ENCODE measurements around the gene AKR1C1.
"Not testable (repeated sequence)": the region's sequence is repeated elsewhere in the genome, so short reads cannot be mapped to it uniquely, and the experiment has no call there.

The AKR1C1 gene

DNA sequence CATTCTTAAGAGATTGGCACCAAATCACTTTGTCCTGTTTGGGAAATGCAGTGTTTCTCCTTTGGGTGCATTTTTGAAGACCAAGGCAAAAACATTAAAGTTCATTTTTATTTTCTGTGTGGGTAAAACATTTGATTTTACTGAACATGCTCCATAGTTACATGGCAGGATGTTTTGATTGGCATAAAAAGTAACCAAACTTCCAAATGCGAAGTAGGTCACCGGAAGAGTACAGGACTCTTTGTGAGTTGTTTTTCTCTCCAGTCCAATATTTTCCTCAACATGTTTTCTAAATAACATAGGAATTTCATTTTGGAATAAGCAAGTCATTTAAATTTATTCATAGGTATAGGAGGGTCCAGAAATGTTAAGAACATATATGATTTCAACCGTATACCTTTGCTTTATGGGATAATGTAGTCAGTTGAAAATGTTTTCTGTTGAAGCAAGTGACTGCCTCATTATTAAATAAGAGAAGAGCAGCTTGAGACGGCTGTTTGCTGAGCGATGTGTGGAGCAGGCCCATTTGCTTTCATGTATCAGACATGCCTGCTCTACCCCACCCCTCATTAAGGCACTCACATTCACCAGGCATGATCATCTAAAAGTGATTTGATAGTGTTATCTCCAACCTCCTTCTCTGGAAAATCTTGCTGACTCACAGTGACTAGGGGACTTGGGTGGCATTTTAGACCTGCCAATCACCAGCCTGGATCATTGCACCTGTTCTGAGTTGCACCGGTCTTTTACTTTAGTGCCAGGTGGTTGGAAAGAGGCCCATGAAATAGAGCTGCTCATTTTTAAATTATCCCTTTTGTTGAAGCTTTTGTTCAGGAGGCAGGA lies 56.8 kb downstream of the AKR1C1 start:
- not testable (repeated sequence) for H3K27ac ChIP-seq (ENCODE audit: low read depth, low read length, severe bottlenecking); H3K36me3 ChIP-seq (ENCODE audit: control insufficient read depth, insufficient read depth, low read length); H3K4me1 ChIP-seq (ENCODE audit: control insufficient read depth, insufficient read depth, low read length, poor library complexity, severe bottlenecking); H3K4me3 ChIP-seq (ENCODE audit: extremely low read depth, insufficient read depth, low read length, poor library complexity, severe bottlenecking); H3K9me3 ChIP-seq (ENCODE audit: control insufficient read depth, low read length)
- 100% methylated on average over 1 to 2 of the region's 6 CpGs for WGBS, 2 experiments (ENCODE audit: insufficient coverage in 2 of 2)

DNA sequence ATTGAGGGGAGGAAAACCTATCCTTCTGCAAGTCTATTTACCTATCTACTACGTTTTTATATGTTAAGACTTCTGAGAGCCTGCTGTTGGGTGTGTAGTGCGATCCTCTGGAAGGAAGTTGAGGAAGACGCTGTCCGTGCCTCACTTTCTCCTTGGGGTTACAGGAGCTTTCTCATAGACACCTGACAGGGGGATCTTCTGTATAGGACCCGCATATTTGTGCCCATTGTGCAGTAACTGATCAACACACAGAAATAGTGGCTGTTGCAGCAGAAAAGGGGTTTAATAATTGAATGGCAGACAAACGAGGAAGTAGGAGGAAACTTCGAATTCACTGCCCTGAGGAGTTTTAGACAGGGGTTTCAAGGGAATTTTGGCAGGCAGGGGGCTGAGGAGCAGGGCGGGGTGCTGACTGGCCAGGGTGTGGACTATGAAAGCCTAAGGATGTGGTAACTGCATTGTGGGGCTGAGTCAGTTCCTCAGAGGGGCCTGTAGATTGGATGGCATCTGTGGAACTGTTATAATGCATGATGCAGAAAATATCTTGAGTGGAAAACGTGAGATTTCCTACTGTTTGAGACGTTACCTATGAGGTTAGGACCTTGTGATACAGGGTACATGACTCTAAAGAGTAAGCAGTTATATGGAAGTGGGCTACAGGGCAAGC lies 58.5 kb downstream of the AKR1C1 start:
- not testable (repeated sequence) for H3K36me3 ChIP-seq (ENCODE audit: control insufficient read depth, insufficient read depth, low read length); H3K4me3 ChIP-seq (ENCODE audit: extremely low read depth, insufficient read depth, low read length, poor library complexity, severe bottlenecking); H3K9me3 ChIP-seq (ENCODE audit: control insufficient read depth, low read length); H3K27ac ChIP-seq (ENCODE audit: low read depth, low read length, severe bottlenecking); H3K4me1 ChIP-seq (ENCODE audit: control insufficient read depth, insufficient read depth, low read length, poor library complexity, severe bottlenecking)
- WGBS, 2 experiments (ENCODE audit: insufficient coverage in 2 of 2) = 83 to 94% methylated on average over 6 to 7 of the region's 10 CpGs

DNA sequence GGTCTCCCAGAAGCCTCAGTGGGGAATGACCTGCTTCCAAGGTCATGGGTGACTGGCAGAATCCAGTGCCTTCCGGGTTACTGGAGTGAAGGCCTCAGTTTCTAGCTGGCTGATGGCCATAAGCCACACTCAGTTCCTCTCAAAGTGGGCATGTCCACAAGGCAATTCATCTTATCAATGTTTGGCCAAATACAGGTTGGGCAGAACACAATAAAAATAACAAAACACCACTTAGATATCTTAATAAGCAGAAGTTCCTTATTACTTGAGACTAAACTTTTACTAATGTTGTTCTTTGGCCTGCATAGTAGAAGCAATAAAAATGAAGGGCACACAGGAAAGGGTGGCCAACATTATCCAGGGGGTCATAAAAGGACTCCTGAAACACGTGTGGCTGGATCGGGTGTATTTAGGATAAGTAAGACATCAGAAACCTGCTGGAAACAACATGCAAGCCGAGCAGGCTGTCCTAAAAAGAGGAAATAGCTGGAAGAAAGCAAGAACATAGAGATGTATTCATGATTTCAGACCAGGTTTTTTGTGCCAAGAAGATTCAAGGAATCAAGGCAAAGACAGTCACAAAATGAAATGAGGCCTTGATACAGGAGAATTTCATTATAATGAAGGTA lies 60.1 kb downstream of the AKR1C1 start:
- Histone ChIP-seq H3K36me3 (ENCODE audit: control insufficient read depth, insufficient read depth, low read length) (no peaks in the 10 kb centered on the region), H3K4me3 (ENCODE audit: extremely low read depth, insufficient read depth, low read length, poor library complexity, severe bottlenecking) (no peak overlapping the region), H3K27ac (ENCODE audit: low read depth, low read length, severe bottlenecking) (no peak overlapping the region), H3K4me1 (ENCODE audit: control insufficient read depth, insufficient read depth, low read length, poor library complexity, severe bottlenecking) (no peaks in the 10 kb centered on the region), H3K9me3 (ENCODE audit: control insufficient read depth, low read length) (no peaks in the 10 kb centered on the region)
- WGBS, 2 experiments (ENCODE audit: insufficient coverage in 2 of 2) = 63 to 65% methylated on average over 4 of the region's 4 CpGs

DNA sequence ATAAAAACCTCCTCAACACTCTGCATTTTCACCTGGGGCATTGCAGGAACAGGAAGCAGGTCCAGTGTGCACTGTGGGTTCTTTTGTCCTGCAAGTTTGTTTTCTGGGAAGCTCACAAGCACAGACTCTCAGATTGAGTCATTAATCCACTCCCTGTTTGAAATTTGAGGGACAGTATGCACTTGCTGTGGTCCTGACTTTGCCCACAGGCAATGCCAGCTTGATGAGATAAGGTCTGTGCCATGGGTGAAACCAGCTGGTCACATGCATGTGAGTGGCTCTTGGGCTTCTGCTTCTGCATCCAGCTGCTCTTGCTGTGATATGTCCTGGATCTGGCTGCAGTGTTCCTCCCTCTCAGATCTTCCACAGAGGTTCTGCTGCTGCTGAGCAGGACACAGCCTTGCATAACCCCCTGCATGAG lies 62.3 kb downstream of the AKR1C1 start:
- not testable (repeated sequence) for H3K9me3 ChIP-seq (ENCODE audit: control insufficient read depth, low read length); H3K4me3 ChIP-seq (ENCODE audit: extremely low read depth, insufficient read depth, low read length, poor library complexity, severe bottlenecking); H3K36me3 ChIP-seq (ENCODE audit: control insufficient read depth, insufficient read depth, low read length); H3K4me1 ChIP-seq (ENCODE audit: control insufficient read depth, insufficient read depth, low read length, poor library complexity, severe bottlenecking); H3K27ac ChIP-seq (ENCODE audit: low read depth, low read length, severe bottlenecking)

DNA sequence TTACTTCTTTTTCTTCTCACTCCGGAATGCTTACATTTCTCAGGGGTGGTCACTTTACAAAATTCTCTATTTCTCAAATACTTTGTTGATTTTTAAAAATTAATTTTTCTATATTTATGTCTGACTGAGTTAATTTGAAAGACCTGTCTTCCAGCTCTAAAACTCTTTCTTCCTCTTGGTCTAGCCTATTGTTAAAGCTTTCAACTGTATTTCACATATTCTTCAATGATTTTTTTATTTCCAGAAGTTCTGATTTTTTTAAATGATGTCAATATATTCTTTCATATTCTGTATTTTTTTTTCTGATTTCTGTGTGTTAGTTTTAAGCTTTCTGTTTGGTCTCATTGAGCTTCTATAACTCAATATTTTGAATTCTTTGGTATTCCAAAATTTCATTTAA lies 67.8 kb downstream of the AKR1C1 start:
- no peaks in the 10 kb centered on the region for H3K36me3 ChIP-seq (ENCODE audit: control insufficient read depth, insufficient read depth, low read length)
- no CpG with 5 or more reads among the region's 1 CpG for WGBS, 2 experiments (ENCODE audit: insufficient coverage in 2 of 2)
- no peaks in the 10 kb centered on the region for H3K4me1 ChIP-seq (ENCODE audit: control insufficient read depth, insufficient read depth, low read length, poor library complexity, severe bottlenecking)
- peaks cover 3% of the 10 kb centered on the region for H3K9me3 ChIP-seq (ENCODE audit: control insufficient read depth, low read length)
- no peak overlapping the region for H3K4me3 ChIP-seq (ENCODE audit: extremely low read depth, insufficient read depth, low read length, poor library complexity, severe bottlenecking)
- H3K27ac ChIP-seq (ENCODE audit: low read depth, low read length, severe bottlenecking) = no peak overlapping the region

DNA sequence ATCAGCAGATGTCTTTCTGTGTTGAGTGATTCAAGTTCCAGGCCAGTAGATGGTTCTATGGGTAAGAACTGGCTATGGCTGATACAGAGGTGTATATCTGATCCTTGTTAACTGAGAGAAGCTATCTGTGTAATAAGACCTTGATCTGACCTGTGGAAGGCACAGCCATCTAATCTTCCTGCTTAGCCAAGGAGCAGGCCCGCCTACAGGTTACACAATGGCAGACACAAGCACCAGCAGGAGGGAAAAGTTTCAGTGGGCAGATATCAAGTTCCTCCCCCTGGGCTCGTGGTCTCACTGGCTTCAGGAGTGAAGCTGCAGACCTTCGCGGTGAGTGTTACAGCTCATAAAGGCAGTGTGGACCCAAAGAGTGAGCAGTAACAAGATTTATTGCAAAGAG lies 68.4 kb downstream of the AKR1C1 start:
- not testable (repeated sequence) for H3K9me3 ChIP-seq (ENCODE audit: control insufficient read depth, low read length); H3K36me3 ChIP-seq (ENCODE audit: control insufficient read depth, insufficient read depth, low read length); H3K4me1 ChIP-seq (ENCODE audit: control insufficient read depth, insufficient read depth, low read length, poor library complexity, severe bottlenecking); H3K27ac ChIP-seq (ENCODE audit: low read depth, low read length, severe bottlenecking); H3K4me3 ChIP-seq (ENCODE audit: extremely low read depth, insufficient read depth, low read length, poor library complexity, severe bottlenecking)
- 73 to 88% methylated on average over 2 of the region's 4 CpGs for WGBS, 2 experiments (ENCODE audit: insufficient coverage in 2 of 2)

DNA sequence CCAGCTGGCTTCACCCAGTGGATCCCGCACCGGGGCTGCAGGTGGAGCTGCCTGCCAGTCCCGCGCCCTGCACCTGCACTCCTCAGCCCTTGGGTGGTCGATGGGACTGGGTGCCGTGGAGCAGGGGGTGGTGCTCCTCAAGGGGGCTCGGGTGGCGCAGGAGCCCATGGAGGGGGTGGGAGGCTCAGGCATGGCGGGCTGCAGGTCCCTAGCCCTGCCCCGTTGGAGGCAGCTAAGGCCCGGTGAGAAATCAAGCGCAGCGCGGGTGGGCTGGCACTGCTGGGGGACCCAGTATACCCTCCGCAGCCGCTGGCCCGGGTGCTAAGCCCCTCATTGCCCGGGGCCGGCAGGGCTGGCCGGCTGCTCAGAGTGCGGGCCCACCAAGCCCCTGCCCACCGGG lies 69.2 kb downstream of the AKR1C1 start:
- H3K4me3 ChIP-seq (ENCODE audit: extremely low read depth, insufficient read depth, low read length, poor library complexity, severe bottlenecking); H3K36me3 ChIP-seq (ENCODE audit: control insufficient read depth, insufficient read depth, low read length); H3K27ac ChIP-seq (ENCODE audit: low read depth, low read length, severe bottlenecking); H3K9me3 ChIP-seq (ENCODE audit: control insufficient read depth, low read length); H3K4me1 ChIP-seq (ENCODE audit: control insufficient read depth, insufficient read depth, low read length, poor library complexity, severe bottlenecking): not testable (repeated sequence)
- 89 to 96% methylated on average over 12 of the region's 22 CpGs for WGBS, 2 experiments (ENCODE audit: insufficient coverage in 2 of 2)
